CD14-positive monocyte (primary cell): ENCODE data around the gene FHIP1B. TPM values are rescaled to one million over a fixed set of nuclear protein-coding genes. Genes with fewer than 3 reads are reported as not detected.

Source experiments
- DNase-seq, 3 donors: peaks; one replicate each; pipeline ENCODE4 v3.0.0-alpha.2; 2011 to 2022
- H2AFZ ChIP-seq: 2 replicates; pipeline ENCODE4 v1.6.0; 2012; ENCODE audit warnings: mild to moderate bottlenecking, low read depth, low read length, inconsistent platforms; ENCODE audit not compliant: insufficient read depth, poor library complexity, severe bottlenecking
- H3K27ac ChIP-seq, 2 donors: 1 replicate in 1 of 2; 2 replicates in 1 of 2; pipeline ENCODE4 v1.5.1; 2012 to 2013; ENCODE audit warnings: low read length in 2 of 2, control low read depth in 1 of 2, inconsistent platforms in 1 of 2, low read depth in 1 of 2, mild to moderate bottlenecking in 1 of 2
- H3K27me3 ChIP-seq, 2 donors: one replicate each; pipeline versions ENCODE4 v1.6.0 to v1.6.1; 2011 to 2013; ENCODE audit warnings: low read length in 2 of 2; ENCODE audit not compliant: control insufficient read depth in 2 of 2, insufficient read depth in 2 of 2
- H3K36me3 ChIP-seq, 2 donors: replicated peaks in 1 of 2; 1 replicate in 1 of 2; 2 replicates in 1 of 2; pipeline versions ENCODE4 v1.5.1 to v1.6.1; 2012 to 2013; ENCODE audit warnings: low read length in 2 of 2, control low read depth in 1 of 2, inconsistent platforms in 1 of 2, mild to moderate bottlenecking in 1 of 2; ENCODE audit not compliant: insufficient read depth in 2 of 2, control insufficient read depth in 1 of 2
- H3K4me1 ChIP-seq, 2 donors: 1 replicate in 1 of 2; 2 replicates in 1 of 2; pipeline versions ENCODE4 v1.5.1 to v1.6.1; 2012 to 2013; ENCODE audit warnings: low read length in 2 of 2, control low read depth in 1 of 2, inconsistent platforms in 1 of 2, mild to moderate bottlenecking in 1 of 2, moderate library complexity in 1 of 2; ENCODE audit not compliant: insufficient read depth in 2 of 2, control insufficient read depth in 1 of 2
- H3K4me2 ChIP-seq: replicated peaks from 2 replicates; pipeline ENCODE3; 2012; ENCODE audit warnings: low read length, moderate library complexity, mild to moderate bottlenecking; ENCODE audit not compliant: poor library complexity, severe bottlenecking; ENCODE audit errors: extremely low read depth
- H3K4me3 ChIP-seq, 3 experiments: fragments of 200-600 bp in 1 of 3; sonication (generic) in 1 of 3; replicated peaks in 1 of 3; 1 replicate in 2 of 3; 2 replicates in 1 of 3; pipeline ENCODE4 v1.5.1; 2011 to 2013; ENCODE audit warnings: low read length in 3 of 3, mild to moderate bottlenecking in 3 of 3, control low read depth in 2 of 3, low read depth in 2 of 3, inconsistent platforms in 1 of 3, moderate library complexity in 1 of 3
- H3K79me2 ChIP-seq: 2 replicates; pipeline ENCODE4 v1.6.0; 2012; ENCODE audit warnings: mild to moderate bottlenecking, control low read depth, inconsistent platforms, low read length, moderate library complexity; ENCODE audit not compliant: insufficient read depth
- H3K9ac ChIP-seq: 2 replicates; pipeline ENCODE4 v1.6.0; 2017; ENCODE audit warnings: low read length, mild to moderate bottlenecking; ENCODE audit not compliant: insufficient read depth, poor library complexity, severe bottlenecking
- H3K9me3 ChIP-seq, 2 donors: replicated peaks in 1 of 2; 1 replicate in 1 of 2; 2 replicates in 1 of 2; pipeline versions ENCODE4 v1.5.1 to v1.6.1; 2012 to 2013; ENCODE audit warnings: low read length in 2 of 2, control low read depth in 1 of 2; ENCODE audit not compliant: control insufficient read depth in 1 of 2, insufficient read depth in 1 of 2
- H4K20me1 ChIP-seq: 2 replicates; pipeline ENCODE4 v1.6.0; 2012; ENCODE audit warnings: mild to moderate bottlenecking, low read length, control low read depth, moderate library complexity; ENCODE audit not compliant: insufficient read depth
- H3K27ac Mint-ChIP-seq, 7 donors: one replicate each; pipeline ENCODE4 v1.8.0; 2020; ENCODE audit warnings: mild to moderate bottlenecking in 7 of 7, mixed read lengths in 7 of 7, moderate library complexity in 6 of 7, inconsistent platforms in 2 of 7
- H3K27me3 Mint-ChIP-seq, 3 donors: one replicate each; pipeline ENCODE4 v1.8.0; 2021 to 2022; ENCODE audit warnings: low read depth in 3 of 3, mild to moderate bottlenecking in 3 of 3, mixed read lengths in 3 of 3, moderate library complexity in 3 of 3, inconsistent platforms in 1 of 3
- H3K36me3 Mint-ChIP-seq, 2 donors: one replicate each; pipeline ENCODE4 v1.8.0; 2020; ENCODE audit warnings: mixed read lengths in 2 of 2, inconsistent platforms in 1 of 2, mild to moderate bottlenecking in 1 of 2
- H3K4me1 Mint-ChIP-seq: one replicate; pipeline ENCODE4 v1.8.0; 2020; ENCODE audit warnings: mild to moderate bottlenecking, mixed read lengths
- H3K4me3 Mint-ChIP-seq, 2 donors: one replicate each; pipeline ENCODE4 v1.8.0; 2020; ENCODE audit warnings: mild to moderate bottlenecking in 2 of 2, mixed read lengths in 2 of 2, moderate library complexity in 1 of 2
- H3K9me3 Mint-ChIP-seq, 7 donors: one replicate each; pipeline ENCODE4 v1.8.0; 2020 to 2022; ENCODE audit warnings: mixed read lengths in 7 of 7, mild to moderate bottlenecking in 6 of 7, moderate library complexity in 6 of 7, inconsistent platforms in 2 of 7
- WGBS: methylation state at CpG from one replicate; pipeline ENCODE4 v1.1.5; 2013; ENCODE audit warnings: missing lambda C conversion rate; ENCODE audit not compliant: insufficient coverage; 5-methylcytosine and 5-hydroxymethylcytosine counted together
- intact Hi-C, 2 donors: fragments of 100-400 bp; cut with micrococcal nuclease; formaldehyde crosslinking; loops; one replicate each; pipeline versions ENCODE4 v1.15.0 to v1.15.1; 2023
- polyA plus RNA-seq, 3 donors: library from polyadenylated mRNA; depleted of rRNA in 1 of 3; unstranded in 2 of 3; stranded (reverse) in 1 of 3; fragments of 300-500 nt in 2 of 3; fragments of >200 nt in 1 of 3; fragmentation: Illumina TruSeq in 2 of 3; gene quantifications; 1 replicate in 2 of 3; 2 replicates in 1 of 3; pipeline ENCODE4 v1.2.3, GENCODE V29; 2012 to 2021
- TF ChIP-seq, protein P1 (sequence below): fragments of 200-600 bp; IDR thresholded peaks from one replicate; pipeline ENCODE4 v1.8.0; 2022; ENCODE audit warnings: antibody characterized with exemption, mild to moderate bottlenecking

The FHIP1B gene
- polyA plus RNA-seq, 3 donors: 14.2 to 64.1 (median 18.9) TPM

DNA sequence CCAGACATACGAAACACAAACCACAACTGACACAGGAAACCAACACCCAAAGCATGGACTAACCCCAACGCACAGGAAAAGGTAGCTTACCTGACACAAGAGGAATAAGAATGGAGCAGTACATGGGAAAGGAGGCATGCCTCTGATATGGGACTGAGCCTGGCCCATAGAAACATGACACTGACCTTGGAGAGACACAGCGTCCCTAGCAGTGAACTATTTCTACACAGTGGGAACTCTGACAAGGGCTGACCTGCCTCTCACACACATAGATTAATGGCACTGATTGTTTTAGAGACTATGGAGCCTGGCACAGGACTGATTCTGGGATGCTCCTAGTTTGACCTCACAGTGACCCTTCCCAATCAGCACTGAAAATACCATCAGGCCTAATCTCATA, 37.2 kb upstream of the FHIP1B start:
- Histone ChIP-seq H3K9me3 (peaks cover 0 to 4% of the 10 kb centered on the region in 2 donors), H4K20me1 (no peaks in the 10 kb centered on the region), H3K27ac (no peak overlapping the region), H2AFZ (no peak overlapping the region), H3K9ac (no peak overlapping the region), H3K4me1 (peaks cover 0 to 15% of the 10 kb centered on the region in 2 donors), H3K36me3 (no peaks in the 10 kb centered on the region), H3K79me2 (no peaks in the 10 kb centered on the region), H3K27me3 (peaks cover 4 to 10% of the 10 kb centered on the region in 2 donors), H3K4me2 (no peak overlapping the region), H3K4me3 (no peak overlapping the region)
- Mint-ChIP-seq H3K9me3 (peaks cover 10 to 17% (median 13%) of the 10 kb centered on the region in 7 donors), H3K27ac (no peak overlapping the region), H3K4me3 (peak overlapping the region in 1 of 2 donors; percentile 85), H3K36me3 (no peaks in the 10 kb centered on the region), H3K27me3 (peaks cover 27 to 49% (median 41%) of the 10 kb centered on the region in 3 donors), H3K4me1 (peaks cover 17% of the 10 kb centered on the region)
- intact Hi-C loops: no loop called here
- DNase-seq: no peak
- TF ChIP-seq, protein P1, sequence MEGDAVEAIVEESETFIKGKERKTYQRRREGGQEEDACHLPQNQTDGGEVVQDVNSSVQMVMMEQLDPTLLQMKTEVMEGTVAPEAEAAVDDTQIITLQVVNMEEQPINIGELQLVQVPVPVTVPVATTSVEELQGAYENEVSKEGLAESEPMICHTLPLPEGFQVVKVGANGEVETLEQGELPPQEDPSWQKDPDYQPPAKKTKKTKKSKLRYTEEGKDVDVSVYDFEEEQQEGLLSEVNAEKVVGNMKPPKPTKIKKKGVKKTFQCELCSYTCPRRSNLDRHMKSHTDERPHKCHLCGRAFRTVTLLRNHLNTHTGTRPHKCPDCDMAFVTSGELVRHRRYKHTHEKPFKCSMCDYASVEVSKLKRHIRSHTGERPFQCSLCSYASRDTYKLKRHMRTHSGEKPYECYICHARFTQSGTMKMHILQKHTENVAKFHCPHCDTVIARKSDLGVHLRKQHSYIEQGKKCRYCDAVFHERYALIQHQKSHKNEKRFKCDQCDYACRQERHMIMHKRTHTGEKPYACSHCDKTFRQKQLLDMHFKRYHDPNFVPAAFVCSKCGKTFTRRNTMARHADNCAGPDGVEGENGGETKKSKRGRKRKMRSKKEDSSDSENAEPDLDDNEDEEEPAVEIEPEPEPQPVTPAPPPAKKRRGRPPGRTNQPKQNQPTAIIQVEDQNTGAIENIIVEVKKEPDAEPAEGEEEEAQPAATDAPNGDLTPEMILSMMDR: no peak
- WGBS: 100% methylated on average over 1 of the region's 3 CpGs

DNA sequence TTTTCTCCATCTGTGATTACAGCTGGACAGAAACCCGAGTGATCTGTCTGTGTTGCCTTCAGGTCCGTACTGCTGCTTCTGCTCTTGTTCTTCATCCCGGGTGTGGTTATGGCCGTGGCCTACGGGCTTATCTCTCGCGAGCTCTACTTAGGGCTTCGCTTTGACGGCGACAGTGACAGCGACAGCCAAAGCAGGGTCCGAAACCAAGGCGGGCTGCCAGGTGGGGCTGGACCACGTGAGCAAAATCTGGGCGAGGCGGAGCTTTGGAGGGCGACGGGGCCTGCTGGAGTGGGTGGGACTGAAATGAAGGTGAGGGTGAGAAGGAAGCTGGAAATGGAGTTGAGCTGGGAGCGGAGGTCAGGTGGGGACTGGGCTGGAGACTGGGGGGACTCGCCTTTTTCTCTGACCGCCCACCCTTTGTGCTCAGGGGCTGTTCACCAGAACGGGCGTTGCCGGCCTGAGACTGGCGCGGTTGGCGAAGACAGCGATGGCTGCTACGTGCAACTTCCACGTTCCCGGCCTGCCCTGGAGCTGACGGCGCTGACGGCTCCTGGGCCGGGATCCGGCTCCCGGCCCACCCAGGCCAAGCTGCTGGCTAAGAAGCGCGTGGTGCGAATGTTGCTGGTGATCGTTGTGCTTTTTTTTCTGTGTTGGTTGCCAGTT, 36.3 kb upstream of the FHIP1B start:
- no peaks in the 10 kb centered on the region for H3K36me3 Mint-ChIP-seq
- peak overlapping the region in 1 of 7 donors; percentile 21 for H3K27ac Mint-ChIP-seq
- Histone ChIP-seq H3K79me2 (no peaks in the 10 kb centered on the region), H3K9me3 (peaks cover 0 to 4% of the 10 kb centered on the region in 2 donors), H4K20me1 (no peaks in the 10 kb centered on the region), H3K9ac (no peak overlapping the region), H3K4me2 (peak overlapping the region; percentile 42), H3K36me3 (no peaks in the 10 kb centered on the region), H3K27me3 (peaks cover 5 to 11% of the 10 kb centered on the region in 2 donors), H3K27ac (no peak overlapping the region), H2AFZ (peak overlapping the region; percentile 65), H3K4me1 (peaks cover 0 to 15% of the 10 kb centered on the region in 2 donors), H3K4me3 (peak overlapping the region in 1 of 3 experiments; percentile 56)
- peaks cover 17% of the 10 kb centered on the region for H3K4me1 Mint-ChIP-seq
- DNase-seq: no peak
- intact Hi-C loops: no loop called here
- peaks cover 31 to 50% (median 46%) of the 10 kb centered on the region in 3 donors for H3K27me3 Mint-ChIP-seq
- TF ChIP-seq, protein P1: no peak
- H3K9me3 Mint-ChIP-seq: peaks cover 3 to 13% (median 11%) of the 10 kb centered on the region in 7 donors
- peak overlapping the region; percentile 61 to 85 for H3K4me3 Mint-ChIP-seq
- 77% methylated on average over 40 of the region's 41 CpGs for WGBS
